ENCODE measurements around the gene RGS19. TPM values are rescaled to one million over a fixed set of nuclear protein-coding genes. Genes with fewer than 3 reads are reported as not detected.

RGS19 gene
- total RNA-seq, 1 donor = 9.8 TPM

- no peak for TF ChIP-seq CTCF (IDR thresholded peaks at IDR 0.05; ENCODE audit: insufficient read depth, low read length)
- no peak for DNase-seq (ENCODE audit: low read depth)
- no peak overlapping the region for H3K4me3 ChIP-seq (ENCODE audit: low read depth, low read length)
These were observed 32.7 kb upstream of the RGS19 start for GRCh38 chr20:64111841-64112641.

GRCh38 chr20:64110411-64111068 lies 31.2 kb upstream of the RGS19 start:
- H3K4me3 ChIP-seq (ENCODE audit: low read depth, low read length) = no peak overlapping the region
- TF ChIP-seq CTCF (IDR thresholded peaks at IDR 0.05; ENCODE audit: insufficient read depth, low read length) = no peak
- no peak for DNase-seq (ENCODE audit: low read depth)

- no peak for TF ChIP-seq CTCF (IDR thresholded peaks at IDR 0.05; ENCODE audit: insufficient read depth, low read length)
- H3K4me3 ChIP-seq (ENCODE audit: low read depth, low read length) = no peak overlapping the region
- DNase-seq (ENCODE audit: low read depth) = no peak
These were observed 30.6 kb upstream of the RGS19 start for GRCh38 chr20:64109831-64110391.

GRCh38 chr20:64108731-64109681 lies 29.7 kb upstream of the RGS19 start:
- no peak for DNase-seq (ENCODE audit: low read depth)
- no peak for TF ChIP-seq CTCF (IDR thresholded peaks at IDR 0.05; ENCODE audit: insufficient read depth, low read length)
- no peak overlapping the region for H3K4me3 ChIP-seq (ENCODE audit: low read depth, low read length)

- no peak for TF ChIP-seq CTCF (IDR thresholded peaks at IDR 0.05; ENCODE audit: insufficient read depth, low read length)
- no peak for DNase-seq (ENCODE audit: low read depth)
- no peak overlapping the region for H3K4me3 ChIP-seq (ENCODE audit: low read depth, low read length)
These were observed 28.6 kb upstream of the RGS19 start for GRCh38 chr20:64107736-64108457.
